Ovary (tissue), 9 donors: Measurements from ENCODE around the gene CCDC7. TPM values are rescaled to one million over a fixed set of nuclear protein-coding genes. Genes with fewer than 3 reads are reported as not detected.
"Not testable (repeated sequence)": the region's sequence is repeated elsewhere in the genome, so short reads cannot be mapped to it uniquely, and the experiment has no call there.

ENCODE experiments used
- DNase-seq, 5 donors: peaks; one replicate each; pipeline ENCODE4 v3.0.0-alpha.2; 2019 to 2020
- H3K27ac ChIP-seq, 2 donors: fragments of 200-600 bp; one replicate each; pipeline versions ENCODE4 v1.5.1 to v1.8.0; 2019 to 2022
- H3K27me3 ChIP-seq: fragments of 200-600 bp; one replicate; pipeline ENCODE4 v1.8.0; 2022
- H3K36me3 ChIP-seq: fragments of 200-600 bp; sonication (generic); one replicate; pipeline ENCODE4 v1.5.1; 2019
- H3K4me1 ChIP-seq: one replicate; pipeline ENCODE4 v1.8.1; 2013; ENCODE audit warnings: mild to moderate bottlenecking, moderate library complexity; ENCODE audit not compliant: insufficient read depth
- H3K4me3 ChIP-seq: fragments of 200-600 bp; sonication (generic); one replicate; pipeline ENCODE4 v1.5.1; 2017
- H3K9me3 ChIP-seq, 2 donors: fragments of 200-600 bp in 1 of 2; sonication (generic) in 1 of 2; one replicate each; pipeline versions ENCODE4 v1.5.1 to v1.8.1; 2013 to 2019; ENCODE audit warnings: mild to moderate bottlenecking in 1 of 2, moderate library complexity in 1 of 2
- CTCF ChIP-seq, 3 donors: fragments of 450-650 bp in 2 of 3; fragments of 200-600 bp in 1 of 3; IDR thresholded peaks; one replicate each; pipeline versions ENCODE4 v1.5.1 to v1.8.0; 2016 to 2022; ENCODE audit warnings: antibody characterized with exemption in 3 of 3, mild to moderate bottlenecking in 1 of 3
- EP300 ChIP-seq: sonication (generic); formaldehyde crosslinking; IDR thresholded peaks from one replicate; pipeline ENCODE4 v1.6.1; 2017; ENCODE audit warnings: antibody characterized with exemption
- POLR2A ChIP-seq: fragments of 450-650 bp; IDR thresholded peaks from one replicate; pipeline ENCODE4 v1.6.1; 2017; ENCODE audit warnings: antibody characterized with exemption, mild to moderate bottlenecking, moderate library complexity
- WGBS, 3 donors: extraction: QIAGEN DNeasy Blood & Tissue Kit in 1 of 3; methylation state at CpG; one replicate each; pipeline versions ENCODE4 v1.1.5 to v1.1.7; 2013 to 2017; 5-methylcytosine and 5-hydroxymethylcytosine counted together
- intact Hi-C, 4 donors: fragments of 100-400 bp; cut with DNase I; formaldehyde crosslinking; loops; one replicate each; pipeline versions ENCODE4 v1.11.0 to v1.15.1; 2022 to 2023
- polyA plus RNA-seq, 2 donors: library from polyadenylated mRNA; stranded (reverse); fragments of 200-250 nt in 1 of 2; fragments of 350-450 nt in 1 of 2; fragmentation: Illumina TruSeq in 1 of 2; extraction: RNeasy Lipid Tissue Mini Kit (QIAGEN cat#74804) in 1 of 2; gene quantifications; one replicate each; pipeline ENCODE4 v1.2.3, GENCODE V29; 2013 to 2014
- total RNA-seq, 7 donors: library from RNA; depleted of rRNA in 2 of 7; stranded (reverse); fragments of >200 nt in 2 of 7; fragmentation: NEBNext Ultra II Directional in 3 of 7; extraction: Animal tissue kit (Norgen Biotek cat#: 25700) in 3 of 7; gene quantifications; one replicate each; pipeline versions ENCODE4 v1.1.0 to v1.2.4, GENCODE V29; 2016 to 2023
- donor health status: DM: no; HTN: no; CAD: no; lungs with moderate emphysema.
- donor health status: DM: no; HTN: no; CAD: no.
- donor health status: Bipolar disorder and iron deficiency.
- donor health status: DM: yes; HTN: yes; CAD: no.
- donor health status: DM: no; HTN: no; CAD: no.
- donor health status: DM: yes; HTN: yes; CAD: no.

Gene CCDC7
- total and polyA plus RNA-seq, 9 donors, result 1.2 to 83.4 (median 47.2) TPM

- Histone ChIP-seq H3K27me3 (no peaks in the 10 kb centered on the region), H3K36me3 (no peaks in the 10 kb centered on the region), H3K27ac (no peak overlapping the region), H3K9me3 (no peaks in the 10 kb centered on the region), H3K4me3 (no peak overlapping the region), H3K4me1 (no peaks in the 10 kb centered on the region)
- TF ChIP-seq POLR2A (no peak), CTCF (IDR thresholded peaks at IDR 0.05) (no peak), EP300 (no peak)
- no peak for DNase-seq
- intact Hi-C loops, result no loop called here
These were observed 35.7 kb downstream of the CCDC7 start for GRCh38 chr10:32481606-32482005.

GRCh38 chr10:32483019-32483502 is 37.1 kb downstream of the CCDC7 start:
- DNase-seq, H3K4me3 ChIP-seq, H3K4me1 ChIP-seq, H3K9me3 ChIP-seq, H3K36me3 ChIP-seq, intact Hi-C loops, H3K27ac ChIP-seq, H3K27me3 ChIP-seq: not testable (repeated sequence)

- H3K27ac ChIP-seq, H3K27me3 ChIP-seq, H3K4me3 ChIP-seq, H3K36me3 ChIP-seq, intact Hi-C loops, H3K9me3 ChIP-seq, H3K4me1 ChIP-seq, DNase-seq: not testable (repeated sequence)
- WGBS, 3 donors, result 85 to 94% (median 88%) methylated on average over 10 of the region's 10 CpGs
These were observed 42.1 kb downstream of the CCDC7 start for GRCh38 chr10:32488038-32488437.

GRCh38 chr10:32489158-32489557 is 43.2 kb downstream of the CCDC7 start:
- DNase-seq, result no peak
- Histone ChIP-seq H3K27me3 (no peaks in the 10 kb centered on the region), H3K36me3 (no peaks in the 10 kb centered on the region), H3K4me1 (no peaks in the 10 kb centered on the region), H3K4me3 (no peak overlapping the region), H3K27ac (no peak overlapping the region), H3K9me3 (peaks cover 0 to 7% of the 10 kb centered on the region in 2 donors)
- WGBS, 3 donors, result 93 to 100% (median 100%) methylated on average over 1 of the region's 1 CpG
- intact Hi-C loops, result no loop called here
- TF ChIP-seq EP300 (no peak), POLR2A (no peak), CTCF (IDR thresholded peaks at IDR 0.05) (no peak)

- TF ChIP-seq CTCF (IDR thresholded peaks at IDR 0.05) (no peak), EP300 (no peak), POLR2A (no peak)
- no peaks in the 10 kb centered on the region for H3K27me3 ChIP-seq
- no peak overlapping the region for H3K27ac ChIP-seq
- no peaks in the 10 kb centered on the region for H3K36me3 ChIP-seq
- H3K9me3 ChIP-seq, result peaks cover 0 to 7% of the 10 kb centered on the region in 2 donors
- H3K4me1 ChIP-seq, result no peaks in the 10 kb centered on the region
- no peak for DNase-seq
- H3K4me3 ChIP-seq, result no peak overlapping the region
- intact Hi-C loops, result no loop called here
These were observed 44.0 kb downstream of the CCDC7 start for GRCh38 chr10:32489901-32490300.

GRCh38 chr10:32494562-32494961 is 48.6 kb downstream of the CCDC7 start:
- H3K9me3 ChIP-seq, intact Hi-C loops, H3K27ac ChIP-seq, H3K27me3 ChIP-seq, H3K36me3 ChIP-seq, H3K4me1 ChIP-seq, H3K4me3 ChIP-seq, DNase-seq: not testable (repeated sequence)
- 73 to 100% (median 98%) methylated on average over 2 of the region's 2 CpGs for WGBS, 3 donors

GRCh38 chr10:32500136-32500535 is 54.2 kb downstream of the CCDC7 start:
- WGBS, 3 donors, result 95 to 98% (median 97%) methylated on average over 28 to 31 of the region's 31 CpGs
- H3K27me3 ChIP-seq, H3K4me1 ChIP-seq, H3K36me3 ChIP-seq, H3K27ac ChIP-seq, DNase-seq, intact Hi-C loops, H3K4me3 ChIP-seq, H3K9me3 ChIP-seq: not testable (repeated sequence)
